ENCODE results near the gene OSBPL2. TPM values are rescaled to one million over a fixed set of nuclear protein-coding genes. Genes with fewer than 3 reads are reported as not detected.

The OSBPL2 gene
- total RNA-seq, 1 experiment from 2014 or later: 49.5 TPM

DNA sequence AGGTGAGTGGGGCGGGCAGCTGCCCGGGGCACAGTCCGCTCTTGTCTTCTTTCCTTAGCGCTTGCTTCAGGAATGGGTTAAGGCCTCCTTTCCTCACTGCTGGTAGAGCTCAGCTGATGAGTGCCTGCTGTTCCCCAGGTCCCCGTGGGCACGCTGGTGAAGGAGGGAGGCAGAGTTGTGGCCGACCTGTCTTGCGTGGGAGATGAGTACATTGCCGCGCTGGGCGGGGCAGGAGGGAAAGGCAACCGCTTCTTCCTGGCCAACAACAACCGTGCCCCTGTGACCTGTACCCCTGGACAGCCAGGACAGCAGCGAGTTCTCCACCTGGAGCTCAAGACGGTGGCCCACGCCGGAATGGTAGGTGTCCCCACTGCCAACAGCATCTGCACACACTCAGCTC is 39.8 kb upstream of the OSBPL2 start:
- POLR2A ChIA-PET: no interaction called here
- DNase-seq (ENCODE audit: low spot score): no peak
- Mint-ChIP-seq H3K4me1 (no peaks in the 10 kb centered on the region), H3K27ac (no peak overlapping the region), H3K4me3 (no peak overlapping the region), H3K27me3 (ENCODE audit: low read depth) (no peaks in the 10 kb centered on the region), H3K9me3 (no peaks in the 10 kb centered on the region), H3K36me3 (peaks cover 43% of the 10 kb centered on the region)
- no peak for ATAC-seq
- CTCF ChIA-PET: no interaction called here
- no peak for TF ChIP-seq FOXK1 (CRISPR knock-in tag; IDR thresholded peaks at IDR 0.05)
- TF ChIP-seq, protein P1, sequence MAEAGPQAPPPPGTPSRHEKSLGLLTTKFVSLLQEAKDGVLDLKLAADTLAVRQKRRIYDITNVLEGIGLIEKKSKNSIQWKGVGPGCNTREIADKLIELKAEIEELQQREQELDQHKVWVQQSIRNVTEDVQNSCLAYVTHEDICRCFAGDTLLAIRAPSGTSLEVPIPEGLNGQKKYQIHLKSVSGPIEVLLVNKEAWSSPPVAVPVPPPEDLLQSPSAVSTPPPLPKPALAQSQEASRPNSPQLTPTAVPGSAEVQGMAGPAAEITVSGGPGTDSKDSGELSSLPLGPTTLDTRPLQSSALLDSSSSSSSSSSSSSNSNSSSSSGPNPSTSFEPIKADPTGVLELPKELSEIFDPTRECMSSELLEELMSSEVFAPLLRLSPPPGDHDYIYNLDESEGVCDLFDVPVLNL (CRISPR knock-in tag; IDR thresholded peaks at IDR 0.05; ENCODE audit: borderline replicate concordance, low read depth): no peak

DNA sequence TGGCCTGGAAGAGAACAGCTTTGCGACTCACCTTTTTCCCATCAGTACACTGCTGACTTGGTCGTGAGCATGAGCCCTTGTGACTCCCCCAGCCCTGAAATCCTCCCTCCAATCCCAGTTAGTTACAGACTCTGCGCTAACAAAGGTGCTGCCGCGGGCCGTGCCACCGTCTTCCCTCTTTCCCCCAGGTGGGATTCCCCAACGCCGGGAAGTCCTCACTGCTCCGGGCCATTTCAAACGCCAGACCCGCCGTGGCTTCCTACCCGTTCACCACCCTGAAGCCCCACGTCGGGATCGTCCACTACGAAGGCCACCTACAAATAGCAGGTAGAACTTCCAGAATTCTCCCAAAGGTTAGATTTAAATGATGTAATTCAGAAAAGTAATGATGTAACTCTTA is 39.4 kb upstream of the OSBPL2 start:
- DNase-seq (ENCODE audit: low spot score): no peak
- POLR2A ChIA-PET: no interaction called here

More for the DNA sequence above, 39.4 kb upstream of the OSBPL2 start:
- Mint-ChIP-seq H3K4me1 (no peaks in the 10 kb centered on the region), H3K27ac (no peak overlapping the region), H3K9me3 (no peaks in the 10 kb centered on the region), H3K4me3 (no peak overlapping the region), H3K27me3 (ENCODE audit: low read depth) (no peaks in the 10 kb centered on the region), H3K36me3 (peaks cover 43% of the 10 kb centered on the region)
- ATAC-seq: no peak
- CTCF ChIA-PET: no interaction called here
- TF ChIP-seq TCF7 (CRISPR knock-in tag; IDR thresholded peaks at IDR 0.05; ENCODE audit: low read depth): no peak
- TF ChIP-seq GTF2I (CRISPR knock-in tag; conservative IDR thresholded peaks at IDR 0.05): no peak
- TF ChIP-seq ZBTB21 (CRISPR knock-in tag; IDR thresholded peaks at IDR 0.05; ENCODE audit: borderline replicate concordance): no peak
- TF ChIP-seq CDX4 (CRISPR knock-in tag; IDR thresholded peaks at IDR 0.05; ENCODE audit: borderline replicate concordance): no peak
- TF ChIP-seq RORB (CRISPR knock-in tag; IDR thresholded peaks at IDR 0.05): no peak
- TF ChIP-seq, protein P2, sequence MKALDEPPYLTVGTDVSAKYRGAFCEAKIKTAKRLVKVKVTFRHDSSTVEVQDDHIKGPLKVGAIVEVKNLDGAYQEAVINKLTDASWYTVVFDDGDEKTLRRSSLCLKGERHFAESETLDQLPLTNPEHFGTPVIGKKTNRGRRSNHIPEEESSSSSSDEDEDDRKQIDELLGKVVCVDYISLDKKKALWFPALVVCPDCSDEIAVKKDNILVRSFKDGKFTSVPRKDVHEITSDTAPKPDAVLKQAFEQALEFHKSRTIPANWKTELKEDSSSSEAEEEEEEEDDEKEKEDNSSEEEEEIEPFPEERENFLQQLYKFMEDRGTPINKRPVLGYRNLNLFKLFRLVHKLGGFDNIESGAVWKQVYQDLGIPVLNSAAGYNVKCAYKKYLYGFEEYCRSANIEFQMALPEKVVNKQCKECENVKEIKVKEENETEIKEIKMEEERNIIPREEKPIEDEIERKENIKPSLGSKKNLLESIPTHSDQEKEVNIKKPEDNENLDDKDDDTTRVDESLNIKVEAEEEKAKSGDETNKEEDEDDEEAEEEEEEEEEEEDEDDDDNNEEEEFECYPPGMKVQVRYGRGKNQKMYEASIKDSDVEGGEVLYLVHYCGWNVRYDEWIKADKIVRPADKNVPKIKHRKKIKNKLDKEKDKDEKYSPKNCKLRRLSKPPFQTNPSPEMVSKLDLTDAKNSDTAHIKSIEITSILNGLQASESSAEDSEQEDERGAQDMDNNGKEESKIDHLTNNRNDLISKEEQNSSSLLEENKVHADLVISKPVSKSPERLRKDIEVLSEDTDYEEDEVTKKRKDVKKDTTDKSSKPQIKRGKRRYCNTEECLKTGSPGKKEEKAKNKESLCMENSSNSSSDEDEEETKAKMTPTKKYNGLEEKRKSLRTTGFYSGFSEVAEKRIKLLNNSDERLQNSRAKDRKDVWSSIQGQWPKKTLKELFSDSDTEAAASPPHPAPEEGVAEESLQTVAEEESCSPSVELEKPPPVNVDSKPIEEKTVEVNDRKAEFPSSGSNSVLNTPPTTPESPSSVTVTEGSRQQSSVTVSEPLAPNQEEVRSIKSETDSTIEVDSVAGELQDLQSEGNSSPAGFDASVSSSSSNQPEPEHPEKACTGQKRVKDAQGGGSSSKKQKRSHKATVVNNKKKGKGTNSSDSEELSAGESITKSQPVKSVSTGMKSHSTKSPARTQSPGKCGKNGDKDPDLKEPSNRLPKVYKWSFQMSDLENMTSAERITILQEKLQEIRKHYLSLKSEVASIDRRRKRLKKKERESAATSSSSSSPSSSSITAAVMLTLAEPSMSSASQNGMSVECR (CRISPR knock-in tag; IDR thresholded peaks at IDR 0.05; ENCODE audit: borderline replicate concordance): no peak
- no peak for TF ChIP-seq ESRRA (CRISPR knock-in tag; IDR thresholded peaks at IDR 0.05; ENCODE audit: borderline replicate concordance)
- no peak for TF ChIP-seq HMGA2 (CRISPR knock-in tag; IDR thresholded peaks at IDR 0.05)
- TF ChIP-seq OVOL2 (CRISPR knock-in tag; IDR thresholded peaks at IDR 0.05; ENCODE audit: borderline replicate concordance): no peak
- no peak for TF ChIP-seq ZNF263 (CRISPR knock-in tag; IDR thresholded peaks at IDR 0.05; ENCODE audit: low read depth)
- TF ChIP-seq PREB (CRISPR knock-in tag; IDR thresholded peaks at IDR 0.05; ENCODE audit: borderline replicate concordance): no peak
- TF ChIP-seq ZNF512 (CRISPR knock-in tag; IDR thresholded peaks at IDR 0.05; ENCODE audit: borderline replicate concordance): no peak
- TF ChIP-seq CREB1 (CRISPR knock-in tag; IDR thresholded peaks at IDR 0.05): no peak
- no peak for TF ChIP-seq PRRX2 (CRISPR knock-in tag; IDR thresholded peaks at IDR 0.05)
- no peak for TF ChIP-seq ELF4 (CRISPR knock-in tag; IDR thresholded peaks at IDR 0.05; ENCODE audit: low read depth)
- TF ChIP-seq, protein P1 (CRISPR knock-in tag; IDR thresholded peaks at IDR 0.05; ENCODE audit: borderline replicate concordance, low read depth): no peak
- TF ChIP-seq ZNF671 (CRISPR knock-in tag; IDR thresholded peaks at IDR 0.05): no peak
- no peak for TF ChIP-seq USF2 (CRISPR knock-in tag; IDR thresholded peaks at IDR 0.05)
- no peak for TF ChIP-seq NFYB (CRISPR knock-in tag; conservative IDR thresholded peaks at IDR 0.05; ENCODE audit: low read depth)
- TF ChIP-seq IRF1 (CRISPR knock-in tag; IDR thresholded peaks at IDR 0.05): no peak

Measured in WTC11 (cell line).